ENCODE data around the gene TANGO6.

The TANGO6 gene

DNA sequence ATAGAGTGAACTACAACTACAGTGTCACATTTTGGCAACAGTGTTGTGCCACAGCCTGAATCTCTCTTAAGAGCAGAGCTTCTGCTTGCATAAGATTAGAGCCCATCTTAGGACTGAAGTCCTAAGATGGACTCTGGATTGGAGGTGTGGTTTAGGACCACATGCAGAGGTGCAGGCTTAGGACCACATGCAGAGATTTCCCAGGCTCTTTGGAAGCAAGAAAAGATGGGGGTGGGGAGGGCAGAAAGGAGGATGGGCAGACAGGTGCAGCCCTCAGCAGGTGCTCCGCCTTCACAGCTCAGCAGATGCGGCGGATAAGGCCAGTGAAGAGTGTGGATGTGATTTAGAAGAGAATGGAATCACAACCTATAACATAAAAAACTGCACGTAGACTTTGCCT lies 128.7 kb downstream of the TANGO6 start:
- TF ChIP-seq, protein P1, sequence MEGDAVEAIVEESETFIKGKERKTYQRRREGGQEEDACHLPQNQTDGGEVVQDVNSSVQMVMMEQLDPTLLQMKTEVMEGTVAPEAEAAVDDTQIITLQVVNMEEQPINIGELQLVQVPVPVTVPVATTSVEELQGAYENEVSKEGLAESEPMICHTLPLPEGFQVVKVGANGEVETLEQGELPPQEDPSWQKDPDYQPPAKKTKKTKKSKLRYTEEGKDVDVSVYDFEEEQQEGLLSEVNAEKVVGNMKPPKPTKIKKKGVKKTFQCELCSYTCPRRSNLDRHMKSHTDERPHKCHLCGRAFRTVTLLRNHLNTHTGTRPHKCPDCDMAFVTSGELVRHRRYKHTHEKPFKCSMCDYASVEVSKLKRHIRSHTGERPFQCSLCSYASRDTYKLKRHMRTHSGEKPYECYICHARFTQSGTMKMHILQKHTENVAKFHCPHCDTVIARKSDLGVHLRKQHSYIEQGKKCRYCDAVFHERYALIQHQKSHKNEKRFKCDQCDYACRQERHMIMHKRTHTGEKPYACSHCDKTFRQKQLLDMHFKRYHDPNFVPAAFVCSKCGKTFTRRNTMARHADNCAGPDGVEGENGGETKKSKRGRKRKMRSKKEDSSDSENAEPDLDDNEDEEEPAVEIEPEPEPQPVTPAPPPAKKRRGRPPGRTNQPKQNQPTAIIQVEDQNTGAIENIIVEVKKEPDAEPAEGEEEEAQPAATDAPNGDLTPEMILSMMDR (IDR thresholded peaks at IDR 0.05; ENCODE audit: low read depth, low read length): no peak
- in situ Hi-C loops (cut with HindIII; ENCODE audit: low sequenced_read_pairs): no loop called here

DNA sequence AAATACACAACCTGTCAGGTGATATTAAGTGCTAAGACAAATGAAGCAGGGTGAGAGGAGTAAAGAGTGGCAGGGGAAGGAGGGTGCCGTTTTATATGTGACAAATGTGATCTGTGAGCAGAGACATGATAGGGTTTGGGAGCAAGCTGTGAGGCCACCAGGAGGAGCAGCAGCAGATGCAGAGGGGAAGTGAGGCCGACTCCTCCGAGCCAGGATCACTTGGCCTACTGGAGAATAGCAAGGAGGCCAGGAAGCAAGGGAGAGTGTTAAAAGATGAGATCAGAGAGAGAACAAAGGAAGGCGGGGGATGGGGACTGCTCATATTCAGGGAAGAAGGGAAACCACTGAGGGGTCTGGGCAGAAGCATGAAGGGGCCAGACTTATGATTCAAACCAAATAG lies 129.4 kb downstream of the TANGO6 start:
- H3K4me3 ChIP-seq (ENCODE audit: low read depth, low read length): no peak overlapping the region
- TF ChIP-seq, protein P1 (IDR thresholded peaks at IDR 0.05; ENCODE audit: low read depth, low read length): peak; percentile 65
- in situ Hi-C loops (cut with HindIII; ENCODE audit: low sequenced_read_pairs): no loop called here
- peak; percentile 66 for DNase-seq (ENCODE audit: low read depth, low spot score)

More for the DNA sequence above, 128.7 kb downstream of the TANGO6 start:
- no peak overlapping the region for H3K4me3 ChIP-seq (ENCODE audit: low read depth, low read length)
- no peak for DNase-seq (ENCODE audit: low read depth, low spot score)

DNA sequence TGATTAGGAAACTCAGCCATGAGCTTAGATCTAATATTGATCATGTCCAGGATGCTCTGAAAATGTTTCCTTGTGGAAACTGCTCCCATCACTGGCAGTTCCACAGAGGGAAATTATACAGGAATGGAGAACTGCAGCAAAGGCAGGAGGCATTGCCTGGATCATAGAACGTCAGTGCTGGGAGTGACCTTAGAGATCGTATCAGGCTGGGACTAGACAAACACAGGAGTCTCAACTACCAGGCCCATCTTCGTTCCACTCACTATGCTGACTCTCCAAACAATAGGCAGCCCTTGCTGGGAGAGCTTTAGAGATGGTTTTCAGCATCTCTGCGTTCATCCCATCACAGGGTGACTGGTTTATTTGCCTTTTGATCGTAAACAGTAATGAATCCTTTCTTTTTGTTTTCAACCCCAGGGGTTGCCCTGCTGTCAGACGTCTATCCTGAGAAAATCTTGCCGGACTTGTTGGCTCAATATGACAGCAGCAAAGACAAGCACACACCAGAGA lies 130.3 kb downstream of the TANGO6 start:
- H3K4me3 ChIP-seq (ENCODE audit: low read depth, low read length): no peak overlapping the region
- TF ChIP-seq, protein P1 (IDR thresholded peaks at IDR 0.05; ENCODE audit: low read depth, low read length): no peak
- DNase-seq (ENCODE audit: low read depth, low spot score): no peak
- in situ Hi-C loops (cut with HindIII; ENCODE audit: low sequenced_read_pairs): no loop called here

DNA sequence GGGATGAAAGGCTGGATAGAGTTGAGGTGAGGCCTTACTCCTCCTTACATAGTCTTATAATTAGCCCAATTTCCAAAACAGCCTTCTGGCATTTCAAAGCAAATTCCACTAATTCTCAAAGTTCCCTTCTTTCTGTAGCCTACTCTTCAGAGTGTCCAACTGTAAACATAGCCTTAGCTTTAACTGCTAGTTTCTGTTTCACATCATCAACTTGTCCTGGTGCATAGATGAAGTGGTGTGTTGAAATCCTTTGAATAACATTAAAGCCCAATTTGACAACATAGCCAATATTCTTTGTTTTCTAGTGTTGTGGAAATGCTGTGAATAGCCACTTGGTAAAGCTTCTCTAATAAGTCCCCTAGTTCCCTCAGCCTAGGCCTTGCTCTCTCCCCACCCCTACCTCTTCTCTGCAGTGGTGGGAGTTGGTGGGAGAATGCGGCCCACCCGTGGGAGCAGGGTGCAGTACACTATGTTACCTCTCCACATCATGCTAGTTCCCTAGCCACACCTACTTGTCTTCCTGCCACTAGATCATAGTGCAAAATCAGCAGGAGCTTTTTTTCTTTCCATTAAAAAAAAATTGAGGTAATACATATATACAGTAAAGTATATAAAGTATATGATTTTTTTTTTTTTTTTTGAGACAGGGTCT lies 135.1 kb downstream of the TANGO6 start:
- TF ChIP-seq, protein P1 (IDR thresholded peaks at IDR 0.05; ENCODE audit: low read depth, low read length): no peak
- H3K4me3 ChIP-seq (ENCODE audit: low read depth, low read length): no peak overlapping the region
- no peak for DNase-seq (ENCODE audit: low read depth, low spot score)
- in situ Hi-C loops (cut with HindIII; ENCODE audit: low sequenced_read_pairs): no loop called here

DNA sequence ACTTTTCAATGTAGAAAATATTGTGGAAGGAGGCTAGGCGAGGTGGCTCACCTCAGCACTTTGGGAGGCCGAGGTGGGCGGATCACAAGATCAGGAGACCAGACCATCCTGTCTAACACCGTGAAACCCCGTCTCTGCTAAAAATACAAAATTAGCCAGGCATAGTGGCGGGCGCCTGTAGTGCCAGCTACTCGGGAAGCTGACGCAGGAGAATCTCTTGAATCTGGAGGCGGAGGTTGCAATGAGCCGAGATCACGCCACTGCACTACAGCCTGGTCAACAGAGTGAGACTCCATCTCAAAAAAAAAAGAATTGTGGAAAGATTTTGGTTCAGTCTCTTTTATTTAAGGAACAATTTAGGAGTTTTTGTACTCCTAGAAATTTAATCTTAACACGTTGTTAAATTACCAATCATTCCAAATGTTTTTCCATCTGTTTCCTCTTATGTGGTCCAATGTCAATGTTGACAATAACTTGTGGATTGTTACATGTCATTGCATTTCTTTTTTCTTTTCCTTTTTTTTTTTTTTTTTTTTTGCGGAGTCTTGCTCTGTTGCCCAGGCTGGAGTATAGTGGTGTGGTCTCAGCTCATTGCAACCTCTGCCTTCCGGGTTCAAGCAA lies 137.5 kb downstream of the TANGO6 start:
- no peak for DNase-seq (ENCODE audit: low read depth, low spot score)
- TF ChIP-seq, protein P1 (IDR thresholded peaks at IDR 0.05; ENCODE audit: low read depth, low read length): no peak
- no peak overlapping the region for H3K4me3 ChIP-seq (ENCODE audit: low read depth, low read length)
- in situ Hi-C loops (cut with HindIII; ENCODE audit: low sequenced_read_pairs): no loop called here

DNA sequence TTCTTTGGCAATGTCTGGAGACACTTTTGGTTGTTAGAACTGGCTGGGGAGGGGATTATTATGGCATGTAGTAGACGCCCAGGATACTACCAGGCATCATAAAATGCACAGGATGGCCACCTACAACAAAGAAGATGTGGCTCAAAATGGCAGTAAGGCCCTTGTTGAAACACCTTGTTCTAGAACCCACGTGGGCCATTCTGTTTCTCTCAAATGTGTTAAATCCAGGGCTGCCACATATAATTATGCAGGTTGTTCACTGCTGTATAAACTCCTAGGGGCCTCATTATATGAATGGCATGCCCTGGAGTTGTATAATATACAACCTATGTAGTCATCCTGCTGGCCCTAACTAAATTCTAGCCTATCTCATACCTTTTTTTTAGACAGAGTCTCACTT lies 138.6 kb downstream of the TANGO6 start:
- TF ChIP-seq, protein P1 (IDR thresholded peaks at IDR 0.05; ENCODE audit: low read depth, low read length): no peak
- in situ Hi-C loops (cut with HindIII; ENCODE audit: low sequenced_read_pairs): no loop called here
- no peak overlapping the region for H3K4me3 ChIP-seq (ENCODE audit: low read depth, low read length)
- no peak for DNase-seq (ENCODE audit: low read depth, low spot score)

All from astrocyte of the spinal cord (primary cell).